GM03348 (cell line): Measurements from ENCODE around the gene C10orf143.

Experiments used
- DNase-seq: peaks from one replicate; pipeline ENCODE4 v3.0.0; 2012; ENCODE audit warnings: low spot score

Gene C10orf143

GRCh38 chr10:130014263-130015074, 96.2 kb downstream of the C10orf143 start:
- DNase-seq = no peak
